ENCODE data around the gene SMOC2.
"Not testable (repeated sequence)": the region's sequence is repeated elsewhere in the genome, so short reads cannot be mapped to it uniquely, and the experiment has no call there.

Gene SMOC2

GRCh38 chr6:168603234-168603633 is 162.2 kb downstream of the SMOC2 start:
- no peak for DNase-seq (ENCODE audit: low spot score)

GRCh38 chr6:168605964-168606363 is 165.0 kb downstream of the SMOC2 start:
- DNase-seq (ENCODE audit: low spot score) = peak; percentile 66

- no peak for DNase-seq (ENCODE audit: low spot score)
These were observed 165.7 kb downstream of the SMOC2 start for GRCh38 chr6:168606722-168607121.

DNA sequence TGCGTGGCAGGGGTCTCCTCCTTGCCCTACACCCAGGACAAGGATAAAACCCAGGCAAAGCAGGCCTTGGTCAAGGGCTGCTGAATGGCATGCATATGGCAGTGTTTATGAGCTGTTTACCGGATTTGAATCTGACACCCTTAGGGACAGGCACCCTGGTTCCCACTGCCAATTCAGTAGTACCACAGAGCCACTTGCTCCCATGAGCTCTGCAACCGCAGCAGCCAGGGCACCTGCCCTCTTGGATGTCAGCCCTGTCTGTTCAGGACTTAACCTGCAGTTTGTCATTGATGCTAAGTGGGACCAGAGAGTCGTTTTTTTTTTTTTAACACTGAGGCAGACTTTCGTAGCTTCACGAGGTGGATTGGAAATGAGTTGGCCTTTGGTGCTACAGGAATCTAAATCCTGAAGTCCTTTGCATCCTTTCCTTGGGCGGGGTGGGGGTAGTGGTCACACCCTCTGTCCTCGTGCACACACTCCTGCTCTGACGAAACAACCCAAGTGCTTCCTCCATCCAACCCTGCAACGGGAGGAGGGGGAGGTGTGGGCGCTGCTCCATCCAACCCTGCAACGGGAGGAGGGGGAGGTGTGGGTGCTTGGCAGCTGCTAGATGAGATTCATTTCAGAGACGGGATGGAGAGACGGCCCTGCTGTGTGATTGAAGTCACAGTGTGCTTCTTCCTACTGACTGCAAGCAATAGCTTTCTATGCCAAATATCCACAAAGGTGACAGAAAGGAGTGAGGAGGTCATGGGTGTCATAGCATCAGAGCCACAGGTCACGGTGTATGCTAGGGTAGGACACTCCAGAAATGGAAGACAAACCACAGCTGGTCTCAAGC is 166.5 kb downstream of the SMOC2 start:
- DNase-seq (ENCODE audit: low spot score) = peak; percentile 9

DNA sequence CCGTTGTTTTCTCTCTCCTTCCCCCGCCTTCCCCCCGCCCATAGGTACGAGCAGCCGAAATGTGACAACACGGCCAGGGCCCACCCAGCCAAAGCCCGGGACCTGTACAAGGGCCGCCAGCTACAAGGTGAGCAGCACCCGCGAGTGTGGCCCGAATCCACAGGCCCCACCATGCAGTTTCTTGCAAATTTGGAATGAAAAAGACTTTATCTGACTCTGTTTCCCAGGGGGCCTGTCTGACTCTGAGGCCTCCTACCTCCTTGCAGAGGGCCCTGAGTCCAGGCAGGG is 167.1 kb downstream of the SMOC2 start:
- no peak for DNase-seq (ENCODE audit: low spot score)

DNA sequence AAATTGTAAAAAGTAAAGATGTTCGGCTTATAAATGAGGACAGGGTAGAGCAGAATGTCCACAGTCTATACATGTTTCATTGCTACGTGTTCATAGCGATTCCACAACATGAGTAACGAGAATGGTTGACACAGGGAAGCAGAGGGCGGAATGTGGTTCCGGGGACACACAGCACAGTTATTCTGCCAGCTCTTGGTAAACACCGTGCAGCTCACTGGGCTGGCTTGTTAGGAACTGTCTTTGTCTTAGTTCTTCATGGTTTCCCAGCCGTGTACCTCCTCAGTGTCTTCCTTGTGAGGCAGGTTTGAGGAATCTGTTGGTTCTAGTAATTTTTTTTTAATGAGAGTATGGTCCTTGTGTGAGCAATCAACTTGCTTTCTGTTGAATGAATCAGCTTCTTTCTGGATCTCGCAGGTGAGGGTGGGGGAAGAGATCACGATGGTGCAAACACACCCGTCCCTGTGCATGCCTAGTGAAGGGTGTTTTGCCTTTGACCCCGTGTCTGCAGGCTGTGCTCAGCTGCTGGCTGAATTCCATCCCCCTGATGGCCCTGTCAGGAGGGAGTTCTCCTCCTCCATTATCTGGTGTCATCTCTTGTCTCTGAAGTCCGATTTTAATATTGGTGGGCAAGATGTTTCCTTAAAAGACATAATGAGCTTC is 168.2 kb downstream of the SMOC2 start:
- no peak for DNase-seq (ENCODE audit: low spot score)

GRCh38 chr6:168609914-168610490 is 169.0 kb downstream of the SMOC2 start:
- DNase-seq (ENCODE audit: low spot score) = no peak

DNA sequence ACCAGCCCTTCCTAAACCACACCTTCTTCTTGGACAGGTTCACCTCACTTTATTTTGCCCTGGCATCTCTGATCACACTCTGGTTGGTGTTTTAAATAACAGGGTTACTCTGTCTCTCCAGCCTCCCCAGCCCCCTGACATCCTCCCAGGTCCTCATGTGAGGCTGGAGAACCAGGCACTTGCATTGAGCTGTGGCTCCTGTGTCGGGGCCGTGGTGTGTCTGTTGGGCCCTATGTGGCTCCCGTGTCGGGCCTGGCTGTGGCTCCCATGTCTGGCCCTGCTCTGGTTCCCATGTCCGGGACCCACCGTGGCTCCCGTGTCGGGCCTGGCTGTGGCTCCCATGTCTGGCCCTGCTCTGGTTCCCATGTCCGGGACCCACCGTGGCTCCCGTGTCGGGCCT is 170.0 kb downstream of the SMOC2 start:
- DNase-seq (ENCODE audit: low spot score) = not testable (repeated sequence)

GRCh38 chr6:168611691-168612090 is 170.7 kb downstream of the SMOC2 start:
- DNase-seq (ENCODE audit: low spot score) = no peak

- DNase-seq (ENCODE audit: low spot score) = no peak
These were observed 171.6 kb downstream of the SMOC2 start for GRCh38 chr6:168612586-168612985.

DNA sequence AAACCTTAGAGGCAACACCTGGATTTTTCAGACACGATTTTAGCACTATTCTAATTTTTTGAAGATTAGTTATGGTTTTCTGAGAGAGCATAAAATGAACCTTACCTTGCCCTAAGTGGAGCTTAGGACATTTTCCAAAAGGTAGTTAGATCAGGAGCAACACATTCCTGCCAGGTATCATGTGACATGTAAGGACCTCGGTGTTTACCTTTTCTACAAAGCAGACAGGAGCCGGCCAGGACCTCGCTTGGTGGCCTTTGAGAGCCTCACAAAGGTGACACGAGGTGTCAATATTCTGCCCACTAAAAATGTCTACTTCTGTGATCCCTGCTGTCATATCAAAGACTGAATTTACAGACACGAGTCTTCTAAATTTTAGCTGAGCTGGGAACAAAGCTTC is 174.9 kb downstream of the SMOC2 start:
- no peak for DNase-seq (ENCODE audit: low spot score)

DNA sequence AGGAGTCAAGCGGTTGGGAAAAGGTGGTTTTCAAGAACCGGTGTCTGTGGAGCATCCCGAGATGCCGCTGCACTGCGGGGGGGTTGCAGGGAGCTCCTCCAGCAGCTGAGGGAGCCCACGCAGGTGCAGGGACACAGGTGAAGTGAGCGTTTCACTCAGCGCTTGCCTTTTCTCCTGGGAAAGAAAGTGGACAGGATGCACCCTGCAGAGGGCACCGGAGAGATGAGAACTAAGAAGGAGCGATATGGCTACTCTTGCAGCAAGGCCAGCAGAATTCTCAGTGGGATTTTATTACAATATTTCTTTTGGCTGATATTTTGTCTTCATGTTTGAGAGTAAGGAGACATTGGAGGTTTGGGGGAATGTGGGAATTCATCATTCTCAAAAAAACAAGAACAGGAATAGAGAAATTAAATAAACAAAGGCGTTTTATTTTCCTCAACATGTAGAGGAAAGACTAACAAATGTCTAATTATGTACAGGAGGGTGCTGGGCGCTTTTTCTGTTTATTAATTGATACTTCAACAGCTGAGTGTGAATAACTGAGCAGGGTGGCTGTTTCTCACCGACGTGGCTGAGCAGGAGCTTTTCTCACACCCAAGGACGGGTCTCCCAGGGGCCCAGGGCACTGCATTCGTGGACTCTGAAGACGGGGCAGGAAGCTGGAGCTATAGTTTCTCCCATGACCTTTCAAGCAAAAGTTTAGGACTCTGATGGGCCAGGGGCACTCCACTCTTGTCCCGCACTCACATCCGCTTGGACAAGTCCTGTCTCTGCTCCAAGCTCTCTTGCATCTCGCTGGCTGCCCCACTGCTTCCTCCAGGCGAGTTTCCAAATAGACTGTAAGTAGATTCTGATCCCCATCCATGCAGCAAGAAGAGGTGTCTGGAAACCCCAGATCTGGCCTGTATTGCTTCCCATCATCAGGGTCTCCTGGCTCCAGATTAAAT is 176.1 kb downstream of the SMOC2 start:
- peak; percentile 33 for DNase-seq (ENCODE audit: low spot score)

- DNase-seq (ENCODE audit: low spot score) = no peak
These were observed 177.7 kb downstream of the SMOC2 start for GRCh38 chr6:168618546-168619315.

DNA sequence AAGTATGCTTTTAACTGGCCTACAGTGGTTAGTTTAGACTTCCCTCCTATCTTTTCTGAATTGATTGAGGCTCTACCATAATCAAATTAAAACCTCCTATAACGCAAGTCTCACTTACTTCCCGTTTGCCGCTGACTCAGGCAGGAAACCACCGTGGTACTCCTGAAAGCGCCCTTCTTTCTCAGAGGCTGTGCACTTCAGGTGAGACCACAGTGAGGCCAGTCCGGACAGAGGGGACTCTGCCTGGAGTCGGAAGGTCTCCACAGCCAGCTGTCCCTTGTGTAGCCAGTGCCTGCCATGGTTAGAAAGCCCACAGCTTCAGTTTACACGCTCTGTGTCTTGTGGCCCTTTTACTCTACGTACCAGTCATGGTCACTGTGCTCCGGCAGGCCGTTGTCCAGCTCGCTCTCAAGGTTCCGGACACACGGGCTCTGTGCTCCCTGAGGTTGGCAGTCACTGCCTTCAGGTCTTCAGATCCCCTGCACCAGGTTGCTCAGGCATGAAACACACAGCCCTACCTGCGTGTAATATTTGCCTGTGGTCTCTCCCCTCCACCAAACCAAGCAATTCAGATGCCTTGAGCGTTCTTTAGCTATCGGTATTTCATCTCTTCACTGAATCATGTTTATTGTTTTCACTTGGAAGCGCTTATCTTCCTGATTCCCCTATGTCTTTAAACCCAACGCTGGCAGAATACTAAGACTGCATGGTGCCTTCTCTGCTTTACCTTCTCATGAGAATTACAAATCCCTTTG is 178.8 kb downstream of the SMOC2 start:
- no peak for DNase-seq (ENCODE audit: low spot score)

GRCh38 chr6:168620578-168620977 is 179.6 kb downstream of the SMOC2 start:
- DNase-seq (ENCODE audit: low spot score) = no peak

GRCh38 chr6:168623736-168624135 is 182.8 kb downstream of the SMOC2 start:
- DNase-seq (ENCODE audit: low spot score) = no peak

DNA sequence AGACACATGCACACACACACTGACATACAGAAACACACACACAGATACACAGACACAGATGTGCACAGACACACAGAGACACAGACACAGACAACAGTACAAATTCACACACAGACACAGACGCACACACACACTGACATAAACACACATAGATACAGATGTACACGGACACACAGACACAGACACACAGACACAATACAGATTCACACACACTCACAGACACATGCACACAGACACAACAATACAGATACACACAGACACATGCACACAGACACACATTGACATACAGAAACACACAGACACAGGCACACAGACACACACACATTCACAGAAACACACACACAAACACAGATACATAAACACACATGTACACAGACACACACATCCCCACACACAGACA is 183.6 kb downstream of the SMOC2 start:
- no peak for DNase-seq (ENCODE audit: low spot score)

- no peak for DNase-seq (ENCODE audit: low spot score)
These were observed 184.0 kb downstream of the SMOC2 start for GRCh38 chr6:168624948-168625347.

GRCh38 chr6:168625602-168626001 is 184.6 kb downstream of the SMOC2 start:
- no peak for DNase-seq (ENCODE audit: low spot score)

DNA sequence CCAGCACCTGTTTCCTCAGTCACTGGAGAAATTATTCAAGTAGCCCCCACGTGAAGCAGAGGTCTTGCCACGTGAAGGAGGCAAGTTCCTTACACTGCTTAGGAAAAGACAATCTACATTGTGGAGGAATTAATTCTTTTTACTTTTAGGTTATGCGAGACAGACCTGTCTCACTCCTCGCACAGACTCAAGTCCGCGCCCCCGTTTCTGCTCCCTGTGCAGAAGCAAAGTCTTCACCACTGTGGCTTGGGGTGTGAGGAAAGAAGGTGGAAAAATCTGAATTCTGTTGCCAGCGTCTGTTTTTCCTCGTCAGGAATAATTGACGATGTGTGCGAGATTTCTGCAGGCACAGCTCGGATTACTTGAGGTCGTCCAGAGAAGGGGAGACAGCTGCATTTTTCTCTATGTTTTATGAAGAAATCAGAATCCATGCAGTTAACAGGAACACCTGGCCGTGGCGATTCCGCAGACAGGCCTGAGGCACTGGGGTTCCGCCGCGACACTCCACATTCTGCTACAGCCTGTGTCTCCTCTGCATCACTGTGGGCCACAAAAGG is 185.1 kb downstream of the SMOC2 start:
- DNase-seq (ENCODE audit: low spot score) = no peak
